ENCODE data around the gene UCKL1. TPM values are rescaled to one million over a fixed set of nuclear protein-coding genes. Genes with fewer than 3 reads are reported as not detected.

The UCKL1 gene
- total RNA-seq, 1 experiment from 2014 or later: 43.7 TPM

- Mint-ChIP-seq H3K9me3 (ENCODE audit: unreplicated experiment) (no peaks in the 10 kb centered on the region), H3K27ac (ENCODE audit: low read depth, unreplicated experiment) (no peak overlapping the region), H3K4me3 (ENCODE audit: unreplicated experiment) (no peak overlapping the region), H3K27me3 (ENCODE audit: insufficient read depth, unreplicated experiment) (no peaks in the 10 kb centered on the region), H3K36me3 (ENCODE audit: insufficient read depth, unreplicated experiment) (no peaks in the 10 kb centered on the region), H3K4me1 (ENCODE audit: insufficient read depth, unreplicated experiment) (peaks cover 30% of the 10 kb centered on the region)
- peak; percentile 45 for DNase-seq (ENCODE audit: unreplicated experiment)
- intact Hi-C loops (cut with micrococcal nuclease): loop anchor here (1.0 to 5.0 kb wide), 3 partner anchors 187 to 436 kb away; partner anchors contain the start of genes ARFRP1 and ZGPAT
- no peak for TF ChIP-seq CTCF (IDR thresholded peaks at IDR 0.05; ENCODE audit: unreplicated experiment)
- ChIA-PET POLR2A (interaction anchor here (0.7 to 1.4 kb wide), 11 partner anchors 18 to 440 kb away, joined by 3 to 6 read pairs (median 4); partner anchors contain the start of genes GMEB2, TPD52L2 and UCKL1), CTCF (interaction anchor here (0.6 to 2.9 kb wide), 19 partner anchors 9 to 478 kb away, joined by 3 to 24 read pairs (median 4); partner anchors contain the start of genes ARFRP1, PTK6, UCKL1 and ZGPAT)
- no TSS peak for BruUV-seq (replicated peaks)
These were observed 18.4 kb upstream of the UCKL1 start for GRCh38 chr20:63974402-63975200.

GRCh38 chr20:63973636-63974401 lies 17.6 kb upstream of the UCKL1 start:
- BruUV-seq (replicated peaks): no TSS peak
- DNase-seq (ENCODE audit: unreplicated experiment): peak; percentile 76
- POLR2A ChIA-PET: interaction anchor here (0.8 to 1.4 kb wide), 11 partner anchors 10 to 439 kb away, joined by 3 to 6 read pairs (median 4); partner anchors contain the start of genes GMEB2, TPD52L2 and UCKL1
- Mint-ChIP-seq H3K36me3 (ENCODE audit: insufficient read depth, unreplicated experiment) (no peaks in the 10 kb centered on the region), H3K4me3 (ENCODE audit: unreplicated experiment) (peak overlapping the region; percentile 61), H3K27me3 (ENCODE audit: insufficient read depth, unreplicated experiment) (no peaks in the 10 kb centered on the region), H3K9me3 (ENCODE audit: unreplicated experiment) (no peaks in the 10 kb centered on the region), H3K27ac (ENCODE audit: low read depth, unreplicated experiment) (no peak overlapping the region), H3K4me1 (ENCODE audit: insufficient read depth, unreplicated experiment) (peaks cover 31% of the 10 kb centered on the region)
- intact Hi-C loops (cut with micrococcal nuclease): loop anchor here (1.0 to 5.0 kb wide), 3 partner anchors 187 to 436 kb away; partner anchors contain the start of genes ARFRP1 and ZGPAT
- peak; percentile 98 for TF ChIP-seq CTCF (IDR thresholded peaks at IDR 0.05; ENCODE audit: unreplicated experiment)
- CTCF ChIA-PET: interaction anchor here (0.6 to 2.9 kb wide), 31 partner anchors 10 to 1330 kb away, joined by 3 to 24 read pairs (median 3); partner anchors contain the start of genes ARFRP1, PTK6, UCKL1 and ZGPAT

- H3K27ac Mint-ChIP-seq (ENCODE audit: low read depth, unreplicated experiment): peak overlapping the region; percentile 18
- no TSS peak for BruUV-seq (replicated peaks)
- no peaks in the 10 kb centered on the region for H3K27me3 Mint-ChIP-seq (ENCODE audit: insufficient read depth, unreplicated experiment)
- no peaks in the 10 kb centered on the region for H3K36me3 Mint-ChIP-seq (ENCODE audit: insufficient read depth, unreplicated experiment)
- H3K4me1 Mint-ChIP-seq (ENCODE audit: insufficient read depth, unreplicated experiment): peaks cover 35% of the 10 kb centered on the region
- TF ChIP-seq CTCF (IDR thresholded peaks at IDR 0.05; ENCODE audit: unreplicated experiment): no peak
- CTCF ChIA-PET: interaction anchor here (0.7 to 2.9 kb wide), 17 partner anchors 9 to 1329 kb away, joined by 3 to 24 read pairs (median 4); partner anchors contain the start of genes ARFRP1, PTK6, UCKL1 and ZGPAT
- no peak for DNase-seq (ENCODE audit: unreplicated experiment)
- peak overlapping the region; percentile 61 for H3K4me3 Mint-ChIP-seq (ENCODE audit: unreplicated experiment)
- intact Hi-C loops (cut with micrococcal nuclease): loop anchor here (5.0 kb wide), 2 partner anchors 186 to 266 kb away; partner anchors contain the start of genes ARFRP1 and ZGPAT
- POLR2A ChIA-PET: interaction anchor here (1.0 to 1.4 kb wide), 7 partner anchors 10 to 435 kb away, joined by 3 to 6 read pairs (median 5); partner anchors contain the start of genes TPD52L2 and UCKL1
- no peaks in the 10 kb centered on the region for H3K9me3 Mint-ChIP-seq (ENCODE audit: unreplicated experiment)
These were observed 16.9 kb upstream of the UCKL1 start for GRCh38 chr20:63973160-63973479.

Measured in MCF 10A (cell line).